Effector memory CD8-positive, alpha-beta T cell (primary cell): Measurements from ENCODE around the gene ASXL1.
A peak's percentile ranks its signal among the peaks of the same experiment; 100 is the strongest.

Experiments
- ATAC-seq: fragments of 150-1000 bp; cut with Tn5 transposase; replicated peaks from 2 replicates; pipeline ENCODE4 v1.10.0; 2021; ENCODE audit warnings: mild to moderate bottlenecking, moderate library complexity
- DNase-seq, 3 experiments: peaks; one replicate each; pipeline ENCODE4 v3.0.0; 2021
- H3K27ac Mint-ChIP-seq, 2 donors: one replicate each; pipeline ENCODE4 v1.8.0; 2022; ENCODE audit warnings: mild to moderate bottlenecking in 2 of 2, mixed read lengths in 2 of 2, moderate library complexity in 2 of 2
- H3K27me3 Mint-ChIP-seq, 2 donors: one replicate each; pipeline ENCODE4 v1.8.0; 2022; ENCODE audit warnings: mixed read lengths in 2 of 2
- H3K36me3 Mint-ChIP-seq: one replicate; pipeline ENCODE4 v1.8.0; 2022; ENCODE audit warnings: mild to moderate bottlenecking, moderate library complexity, mixed read lengths; ENCODE audit not compliant: insufficient read depth
- H3K4me1 Mint-ChIP-seq, 2 donors: one replicate each; pipeline ENCODE4 v1.8.0; 2022; ENCODE audit warnings: low read depth in 2 of 2, mixed read lengths in 2 of 2
- H3K4me3 Mint-ChIP-seq, 2 donors: one replicate each; pipeline ENCODE4 v1.8.0; 2022; ENCODE audit warnings: mild to moderate bottlenecking in 2 of 2, mixed read lengths in 2 of 2, moderate library complexity in 2 of 2
- H3K9me3 Mint-ChIP-seq, 2 donors: one replicate each; pipeline ENCODE4 v1.8.0; 2022; ENCODE audit warnings: mixed read lengths in 2 of 2

Gene ASXL1

GRCh38 chr20:32453467-32454163, 95.5 kb downstream of the ASXL1 start:
- Mint-ChIP-seq H3K36me3 (peaks cover 33% of the 10 kb centered on the region), H3K27ac (peak overlapping the region in 1 of 2 donors; percentile 86), H3K4me1 (peaks cover 17 to 25% of the 10 kb centered on the region in 2 donors), H3K27me3 (no peaks in the 10 kb centered on the region), H3K4me3 (no peak overlapping the region), H3K9me3 (no peaks in the 10 kb centered on the region)
- DNase-seq = no peak
- ATAC-seq = no peak

GRCh38 chr20:32454164-32455145, 96.3 kb downstream of the ASXL1 start:
- peaks cover 31% of the 10 kb centered on the region for H3K36me3 Mint-ChIP-seq
- DNase-seq = no peak
- no peak for ATAC-seq
- peak overlapping the region; percentile 73 to 88 for H3K27ac Mint-ChIP-seq
- H3K27me3 Mint-ChIP-seq = no peaks in the 10 kb centered on the region
- H3K9me3 Mint-ChIP-seq = no peaks in the 10 kb centered on the region
- H3K4me3 Mint-ChIP-seq = no peak overlapping the region
- peaks cover 14 to 25% of the 10 kb centered on the region in 2 donors for H3K4me1 Mint-ChIP-seq

GRCh38 chr20:32455171-32455900, 97.2 kb downstream of the ASXL1 start:
- Mint-ChIP-seq H3K9me3 (no peaks in the 10 kb centered on the region), H3K36me3 (peaks cover 36% of the 10 kb centered on the region), H3K27me3 (no peaks in the 10 kb centered on the region), H3K4me3 (no peak overlapping the region), H3K27ac (peak overlapping the region; percentile 73 to 88), H3K4me1 (peaks cover 14 to 19% of the 10 kb centered on the region in 2 donors)
- ATAC-seq (no peak), DNase-seq (no peak)

GRCh38 chr20:32455901-32456701, 98.0 kb downstream of the ASXL1 start:
- no peak overlapping the region for H3K4me3 Mint-ChIP-seq
- H3K4me1 Mint-ChIP-seq = peaks cover 14 to 18% of the 10 kb centered on the region in 2 donors

GRCh38 chr20:32456869-32457478, 98.8 kb downstream of the ASXL1 start:
- Mint-ChIP-seq H3K4me1 (peaks cover 14% of the 10 kb centered on the region in 2 donors), H3K4me3 (no peak overlapping the region), H3K27me3 (no peaks in the 10 kb centered on the region), H3K9me3 (no peaks in the 10 kb centered on the region), H3K27ac (peak overlapping the region in 1 of 2 donors; percentile 28), H3K36me3 (peaks cover 29% of the 10 kb centered on the region)
- no peak for DNase-seq
- ATAC-seq = peak; percentile 42

More at GRCh38 chr20:32455901-32456701, 98.0 kb downstream of the ASXL1 start:
- Mint-ChIP-seq H3K9me3 (no peaks in the 10 kb centered on the region), H3K27me3 (no peaks in the 10 kb centered on the region), H3K36me3 (peaks cover 35% of the 10 kb centered on the region), H3K27ac (peak overlapping the region; percentile 28 to 88)
- ATAC-seq (no peak), DNase-seq (no peak)

GRCh38 chr20:32457479-32457986, 99.4 kb downstream of the ASXL1 start:
- H3K4me1 Mint-ChIP-seq = peaks cover 16 to 17% of the 10 kb centered on the region in 2 donors
- DNase-seq (no peak), ATAC-seq (no peak)
- H3K4me3 Mint-ChIP-seq = no peak overlapping the region
- H3K27ac Mint-ChIP-seq = peak overlapping the region; percentile 89
- no peaks in the 10 kb centered on the region for H3K9me3 Mint-ChIP-seq
- no peaks in the 10 kb centered on the region for H3K27me3 Mint-ChIP-seq
- peaks cover 30% of the 10 kb centered on the region for H3K36me3 Mint-ChIP-seq

- H3K27me3 Mint-ChIP-seq = no peaks in the 10 kb centered on the region
- H3K27ac Mint-ChIP-seq = peak overlapping the region; percentile 89
- H3K4me1 Mint-ChIP-seq = peaks cover 12 to 17% of the 10 kb centered on the region in 2 donors
- H3K9me3 Mint-ChIP-seq = no peaks in the 10 kb centered on the region
- peak overlapping the region; percentile 8 to 14 for H3K4me3 Mint-ChIP-seq
- no peak for DNase-seq
- ATAC-seq = no peak
- H3K36me3 Mint-ChIP-seq = peaks cover 25% of the 10 kb centered on the region
Observed at GRCh38 chr20:32458061-32458836, 100.1 kb downstream of the ASXL1 start.

GRCh38 chr20:32458837-32459220, 100.7 kb downstream of the ASXL1 start:
- H3K4me3 Mint-ChIP-seq = no peak overlapping the region
- H3K4me1 Mint-ChIP-seq = peaks cover 12 to 17% of the 10 kb centered on the region in 2 donors
- ATAC-seq (no peak), DNase-seq (no peak)
- H3K36me3 Mint-ChIP-seq = peaks cover 24% of the 10 kb centered on the region
- no peaks in the 10 kb centered on the region for H3K9me3 Mint-ChIP-seq
- H3K27me3 Mint-ChIP-seq = no peaks in the 10 kb centered on the region
- H3K27ac Mint-ChIP-seq = peak overlapping the region; percentile 89

GRCh38 chr20:32460231-32460630, 102.1 kb downstream of the ASXL1 start:
- Mint-ChIP-seq H3K27me3 (no peaks in the 10 kb centered on the region), H3K36me3 (peaks cover 20% of the 10 kb centered on the region), H3K4me1 (peaks cover 9 to 15% of the 10 kb centered on the region in 2 donors), H3K4me3 (no peak overlapping the region), H3K9me3 (no peaks in the 10 kb centered on the region), H3K27ac (peak overlapping the region in 1 of 2 donors; percentile 22)
- DNase-seq (no peak), ATAC-seq (no peak)

GRCh38 chr20:32460683-32461320, 102.7 kb downstream of the ASXL1 start:
- H3K27ac Mint-ChIP-seq = peak overlapping the region in 1 of 2 donors; percentile 22
- H3K4me3 Mint-ChIP-seq = no peak overlapping the region
- H3K4me1 Mint-ChIP-seq = peaks cover 8 to 15% of the 10 kb centered on the region in 2 donors
- no peaks in the 10 kb centered on the region for H3K9me3 Mint-ChIP-seq
- no peaks in the 10 kb centered on the region for H3K27me3 Mint-ChIP-seq
- DNase-seq (no peak), ATAC-seq (no peak)
- peaks cover 23% of the 10 kb centered on the region for H3K36me3 Mint-ChIP-seq

GRCh38 chr20:32461836-32462600, 103.9 kb downstream of the ASXL1 start:
- DNase-seq (no peak), ATAC-seq (no peak)
- Mint-ChIP-seq H3K4me3 (no peak overlapping the region), H3K36me3 (peaks cover 28% of the 10 kb centered on the region), H3K27ac (peak overlapping the region in 1 of 2 donors; percentile 16), H3K4me1 (peaks cover 8 to 15% of the 10 kb centered on the region in 2 donors), H3K27me3 (no peaks in the 10 kb centered on the region), H3K9me3 (no peaks in the 10 kb centered on the region)
